HG03025 (cell line): ENCODE results near the gene CALHM5.

ENCODE experiments used
- ATAC-seq: cut with Tn5 transposase; IDR thresholded peaks from one replicate; pipeline ENCODE4 v1.9.1; 2021; ENCODE audit warnings: mild to moderate bottlenecking, moderate library complexity; ENCODE audit not compliant: unreplicated experiment, low FRiP score

CALHM5 gene

GRCh38 chr6:116507324-116507723 lies 4.1 kb upstream of the CALHM5 start:
- ATAC-seq = no peak

GRCh38 chr6:116508527-116508926 lies 2.9 kb upstream of the CALHM5 start:
- ATAC-seq = no peak

GRCh38 chr6:116512111-116512559 lies 696 bp downstream of the CALHM5 start:
- ATAC-seq = peak; percentile 94

- ATAC-seq = no peak
Measured at GRCh38 chr6:116512734-116513133, 1.3 kb downstream of the CALHM5 start.

GRCh38 chr6:116513224-116513875 lies 1.9 kb downstream of the CALHM5 start:
- no peak for ATAC-seq

- ATAC-seq = no peak
Measured at GRCh38 chr6:116514111-116514510, 2.7 kb downstream of the CALHM5 start.

- ATAC-seq = no peak
Measured at GRCh38 chr6:116515141-116515540, 3.7 kb downstream of the CALHM5 start.

GRCh38 chr6:116518621-116519368 lies 7.4 kb downstream of the CALHM5 start:
- no peak for ATAC-seq

GRCh38 chr6:116522896-116523295 lies 11.5 kb downstream of the CALHM5 start:
- ATAC-seq = no peak

GRCh38 chr6:116524236-116524635 lies 12.8 kb downstream of the CALHM5 start:
- ATAC-seq = no peak

GRCh38 chr6:116528133-116528532 lies 16.7 kb downstream of the CALHM5 start:
- ATAC-seq = no peak

- ATAC-seq = no peak
Measured at GRCh38 chr6:116528780-116529179, 17.3 kb downstream of the CALHM5 start.

- no peak for ATAC-seq
Measured at GRCh38 chr6:116529466-116530290, 18.2 kb downstream of the CALHM5 start.

- ATAC-seq = no peak
Measured at GRCh38 chr6:116530436-116530835, 19.0 kb downstream of the CALHM5 start.

GRCh38 chr6:116531675-116532570 lies 20.5 kb downstream of the CALHM5 start:
- ATAC-seq = no peak

- ATAC-seq = no peak
Measured at GRCh38 chr6:116533233-116533957, 22.0 kb downstream of the CALHM5 start.

- ATAC-seq = no peak
Measured at GRCh38 chr6:116535109-116535508, 23.7 kb downstream of the CALHM5 start.

- no peak for ATAC-seq
Measured at GRCh38 chr6:116536216-116536621, 24.8 kb downstream of the CALHM5 start.

GRCh38 chr6:116542426-116542825 lies 31.0 kb downstream of the CALHM5 start:
- no peak for ATAC-seq

- no peak for ATAC-seq
Measured at GRCh38 chr6:116543149-116543548, 31.7 kb downstream of the CALHM5 start.
